Astrocyte of the spinal cord (primary cell): ENCODE measurements around the gene SUMO2.
"Not testable (repeated sequence)": the region's sequence is repeated elsewhere in the genome, so short reads cannot be mapped to it uniquely, and the experiment has no call there.

ENCODE experiments used
- DNase-seq: peaks from one replicate; pipeline ENCODE4 v3.0.0; 2011; ENCODE audit warnings: low read depth, low spot score
- H3K4me3 ChIP-seq: 2 replicates; pipeline ENCODE4 v1.5.1; 2011; ENCODE audit warnings: low read depth, mild to moderate bottlenecking, low read length, moderate library complexity
- in situ Hi-C: cut with HindIII; loops from 2 replicates; pipeline ENCODE4 v1.10.0; 2017; ENCODE audit warnings: low sequenced_read_pairs
- TF ChIP-seq, protein P1 (sequence below): IDR thresholded peaks from 2 replicates; pipeline ENCODE4 v1.5.1; 2012; ENCODE audit warnings: low read depth, mild to moderate bottlenecking, low read length, inconsistent platforms

The SUMO2 gene

GRCh38 chr17:75174996-75175395 lies 7.8 kb downstream of the SUMO2 start:
- in situ Hi-C loops = no loop called here
- no peak for DNase-seq
- H3K4me3 ChIP-seq = no peak overlapping the region
- TF ChIP-seq, protein P1, sequence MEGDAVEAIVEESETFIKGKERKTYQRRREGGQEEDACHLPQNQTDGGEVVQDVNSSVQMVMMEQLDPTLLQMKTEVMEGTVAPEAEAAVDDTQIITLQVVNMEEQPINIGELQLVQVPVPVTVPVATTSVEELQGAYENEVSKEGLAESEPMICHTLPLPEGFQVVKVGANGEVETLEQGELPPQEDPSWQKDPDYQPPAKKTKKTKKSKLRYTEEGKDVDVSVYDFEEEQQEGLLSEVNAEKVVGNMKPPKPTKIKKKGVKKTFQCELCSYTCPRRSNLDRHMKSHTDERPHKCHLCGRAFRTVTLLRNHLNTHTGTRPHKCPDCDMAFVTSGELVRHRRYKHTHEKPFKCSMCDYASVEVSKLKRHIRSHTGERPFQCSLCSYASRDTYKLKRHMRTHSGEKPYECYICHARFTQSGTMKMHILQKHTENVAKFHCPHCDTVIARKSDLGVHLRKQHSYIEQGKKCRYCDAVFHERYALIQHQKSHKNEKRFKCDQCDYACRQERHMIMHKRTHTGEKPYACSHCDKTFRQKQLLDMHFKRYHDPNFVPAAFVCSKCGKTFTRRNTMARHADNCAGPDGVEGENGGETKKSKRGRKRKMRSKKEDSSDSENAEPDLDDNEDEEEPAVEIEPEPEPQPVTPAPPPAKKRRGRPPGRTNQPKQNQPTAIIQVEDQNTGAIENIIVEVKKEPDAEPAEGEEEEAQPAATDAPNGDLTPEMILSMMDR = no peak

GRCh38 chr17:75173526-75173925 lies 9.2 kb downstream of the SUMO2 start:
- DNase-seq = no peak
- no peak overlapping the region for H3K4me3 ChIP-seq
- in situ Hi-C loops = no loop called here
- TF ChIP-seq, protein P1 = no peak

- no peak for DNase-seq
- TF ChIP-seq, protein P1 = no peak
- in situ Hi-C loops = no loop called here
- no peak overlapping the region for H3K4me3 ChIP-seq
These were observed 13.8 kb downstream of the SUMO2 start for GRCh38 chr17:75168998-75169397.

GRCh38 chr17:75164606-75165005 lies 18.2 kb downstream of the SUMO2 start:
- H3K4me3 ChIP-seq, in situ Hi-C loops, DNase-seq: not testable (repeated sequence)

GRCh38 chr17:75163074-75163473 lies 19.7 kb downstream of the SUMO2 start:
- in situ Hi-C loops = no loop called here
- TF ChIP-seq, protein P1 = no peak
- no peak for DNase-seq
- H3K4me3 ChIP-seq = no peak overlapping the region

GRCh38 chr17:75160211-75160610 lies 22.5 kb downstream of the SUMO2 start:
- in situ Hi-C loops = no loop called here
- no peak for DNase-seq
- TF ChIP-seq, protein P1 = no peak
- H3K4me3 ChIP-seq = no peak overlapping the region

DNA sequence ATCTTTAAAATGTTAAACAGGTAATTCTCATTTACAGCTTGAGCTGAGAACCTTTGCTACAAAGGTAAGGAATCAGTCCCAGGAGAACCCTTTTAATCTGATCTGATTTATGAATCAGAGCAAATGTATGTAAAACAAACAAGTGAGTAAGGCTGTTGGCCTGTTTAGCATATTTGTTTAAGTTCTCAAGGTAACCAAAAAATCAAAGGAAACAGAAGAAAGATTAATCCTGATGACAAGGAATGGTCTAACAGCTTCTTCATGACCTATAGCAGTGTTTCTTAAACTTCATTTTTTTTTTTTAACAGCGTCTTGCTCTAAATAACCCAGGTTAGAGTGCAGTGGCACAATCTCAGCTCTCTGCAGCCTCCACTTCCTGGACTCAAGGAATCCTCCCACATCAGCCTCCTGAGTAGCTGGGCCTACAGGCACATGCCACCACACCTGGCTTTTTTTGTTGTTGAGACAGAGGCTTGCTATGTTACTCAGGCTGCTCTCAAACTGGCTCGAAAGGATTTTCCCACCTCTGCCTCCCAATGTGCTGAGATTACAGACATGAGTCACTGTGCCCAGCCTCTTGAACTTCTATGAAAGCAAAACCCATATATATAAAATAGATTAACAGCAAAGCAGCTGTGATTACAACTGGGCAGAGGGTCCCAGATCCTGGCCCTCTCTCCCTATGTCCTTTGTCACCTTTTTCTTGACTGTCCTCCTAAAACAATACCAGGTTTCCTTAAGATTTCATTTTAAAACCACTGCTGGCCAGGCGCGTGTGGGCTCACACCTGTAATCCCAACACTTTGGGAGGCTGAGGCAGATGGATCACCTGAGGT lies 23.3 kb downstream of the SUMO2 start:
- TF ChIP-seq, protein P1 = no peak
- in situ Hi-C loops = no loop called here
- no peak overlapping the region for H3K4me3 ChIP-seq
- DNase-seq = peak; percentile 64

- H3K4me3 ChIP-seq, DNase-seq, in situ Hi-C loops: not testable (repeated sequence)
These were observed 24.3 kb downstream of the SUMO2 start for GRCh38 chr17:75158480-75158879.
